ENCODE results near the gene YIPF5.

DNA sequence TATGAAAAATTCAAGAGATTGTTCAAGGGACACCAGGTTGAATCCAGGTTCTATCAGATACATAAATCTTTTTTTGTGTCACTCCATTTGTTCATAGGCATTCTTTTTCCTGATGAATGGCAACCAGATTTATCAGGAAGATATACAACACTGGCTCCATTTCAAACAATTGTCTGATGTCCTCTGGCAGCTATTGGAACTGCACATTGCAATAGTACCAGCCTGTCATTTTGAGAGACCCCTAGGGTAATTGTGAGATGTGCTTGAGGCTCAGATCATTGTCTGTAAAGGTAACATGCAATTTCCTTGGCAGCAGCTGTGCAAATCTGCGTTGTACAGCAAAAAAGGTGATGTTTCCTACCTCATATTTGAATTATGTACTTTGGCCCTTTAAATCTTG lies 26.2 kb upstream of the YIPF5 start:
- TF ChIP-seq, protein P1, sequence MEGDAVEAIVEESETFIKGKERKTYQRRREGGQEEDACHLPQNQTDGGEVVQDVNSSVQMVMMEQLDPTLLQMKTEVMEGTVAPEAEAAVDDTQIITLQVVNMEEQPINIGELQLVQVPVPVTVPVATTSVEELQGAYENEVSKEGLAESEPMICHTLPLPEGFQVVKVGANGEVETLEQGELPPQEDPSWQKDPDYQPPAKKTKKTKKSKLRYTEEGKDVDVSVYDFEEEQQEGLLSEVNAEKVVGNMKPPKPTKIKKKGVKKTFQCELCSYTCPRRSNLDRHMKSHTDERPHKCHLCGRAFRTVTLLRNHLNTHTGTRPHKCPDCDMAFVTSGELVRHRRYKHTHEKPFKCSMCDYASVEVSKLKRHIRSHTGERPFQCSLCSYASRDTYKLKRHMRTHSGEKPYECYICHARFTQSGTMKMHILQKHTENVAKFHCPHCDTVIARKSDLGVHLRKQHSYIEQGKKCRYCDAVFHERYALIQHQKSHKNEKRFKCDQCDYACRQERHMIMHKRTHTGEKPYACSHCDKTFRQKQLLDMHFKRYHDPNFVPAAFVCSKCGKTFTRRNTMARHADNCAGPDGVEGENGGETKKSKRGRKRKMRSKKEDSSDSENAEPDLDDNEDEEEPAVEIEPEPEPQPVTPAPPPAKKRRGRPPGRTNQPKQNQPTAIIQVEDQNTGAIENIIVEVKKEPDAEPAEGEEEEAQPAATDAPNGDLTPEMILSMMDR (IDR thresholded peaks at IDR 0.05), result no peak
- TF ChIP-seq POLR2AphosphoS5 (IDR thresholded peaks at IDR 0.05), result no peak
- TF ChIP-seq EP300 (IDR thresholded peaks at IDR 0.05), result no peak
- no peak for TF ChIP-seq POLR2A (IDR thresholded peaks at IDR 0.05)

Measured in suprapubic skin (tissue), 4 donors.